ENCODE results near the gene GTF3C4.

Gene GTF3C4

DNA sequence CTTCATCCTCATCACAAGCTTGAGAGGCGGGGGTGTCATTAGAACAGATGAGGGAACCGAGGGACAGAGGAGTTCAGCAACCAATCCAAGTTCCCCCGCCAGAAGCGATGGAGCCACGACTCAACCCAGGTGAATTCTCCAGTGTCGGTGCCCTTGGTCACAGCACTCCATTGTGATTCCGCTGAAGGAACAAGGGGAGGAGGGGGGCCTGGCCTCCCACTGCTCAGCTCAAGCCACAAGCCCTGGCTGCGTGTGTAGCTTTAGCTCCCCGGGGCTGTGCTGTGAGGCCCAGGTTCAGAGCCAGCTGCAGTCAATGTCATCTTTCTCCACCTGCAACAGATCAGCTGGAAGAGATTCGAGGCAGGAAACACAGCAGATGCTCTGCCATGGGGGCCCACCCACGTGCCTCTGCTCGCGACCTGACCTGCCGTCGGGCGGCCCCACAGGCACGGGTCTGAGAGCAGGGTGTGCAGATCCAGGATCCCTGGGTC, 72.6 kb downstream of the GTF3C4 start:
- Histone ChIP-seq H3K36me3 (ENCODE audit: control insufficient read depth, insufficient read depth, low read length) (no peaks in the 10 kb centered on the region), H3K4me3 (replicated peaks; ENCODE audit: low read depth, low read length) (no peak overlapping the region), H3K27me3 (replicated peaks; ENCODE audit: control insufficient read depth, insufficient read depth, low read length) (peaks cover 1% of the 10 kb centered on the region)
- DNase-seq (ENCODE audit: extremely low read depth, insufficient read length) = no peak
- TF ChIP-seq, protein P1, sequence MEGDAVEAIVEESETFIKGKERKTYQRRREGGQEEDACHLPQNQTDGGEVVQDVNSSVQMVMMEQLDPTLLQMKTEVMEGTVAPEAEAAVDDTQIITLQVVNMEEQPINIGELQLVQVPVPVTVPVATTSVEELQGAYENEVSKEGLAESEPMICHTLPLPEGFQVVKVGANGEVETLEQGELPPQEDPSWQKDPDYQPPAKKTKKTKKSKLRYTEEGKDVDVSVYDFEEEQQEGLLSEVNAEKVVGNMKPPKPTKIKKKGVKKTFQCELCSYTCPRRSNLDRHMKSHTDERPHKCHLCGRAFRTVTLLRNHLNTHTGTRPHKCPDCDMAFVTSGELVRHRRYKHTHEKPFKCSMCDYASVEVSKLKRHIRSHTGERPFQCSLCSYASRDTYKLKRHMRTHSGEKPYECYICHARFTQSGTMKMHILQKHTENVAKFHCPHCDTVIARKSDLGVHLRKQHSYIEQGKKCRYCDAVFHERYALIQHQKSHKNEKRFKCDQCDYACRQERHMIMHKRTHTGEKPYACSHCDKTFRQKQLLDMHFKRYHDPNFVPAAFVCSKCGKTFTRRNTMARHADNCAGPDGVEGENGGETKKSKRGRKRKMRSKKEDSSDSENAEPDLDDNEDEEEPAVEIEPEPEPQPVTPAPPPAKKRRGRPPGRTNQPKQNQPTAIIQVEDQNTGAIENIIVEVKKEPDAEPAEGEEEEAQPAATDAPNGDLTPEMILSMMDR (IDR thresholded peaks at IDR 0.05; ENCODE audit: insufficient read depth, low read length, poor library complexity, severe bottlenecking) = no peak

DNA sequence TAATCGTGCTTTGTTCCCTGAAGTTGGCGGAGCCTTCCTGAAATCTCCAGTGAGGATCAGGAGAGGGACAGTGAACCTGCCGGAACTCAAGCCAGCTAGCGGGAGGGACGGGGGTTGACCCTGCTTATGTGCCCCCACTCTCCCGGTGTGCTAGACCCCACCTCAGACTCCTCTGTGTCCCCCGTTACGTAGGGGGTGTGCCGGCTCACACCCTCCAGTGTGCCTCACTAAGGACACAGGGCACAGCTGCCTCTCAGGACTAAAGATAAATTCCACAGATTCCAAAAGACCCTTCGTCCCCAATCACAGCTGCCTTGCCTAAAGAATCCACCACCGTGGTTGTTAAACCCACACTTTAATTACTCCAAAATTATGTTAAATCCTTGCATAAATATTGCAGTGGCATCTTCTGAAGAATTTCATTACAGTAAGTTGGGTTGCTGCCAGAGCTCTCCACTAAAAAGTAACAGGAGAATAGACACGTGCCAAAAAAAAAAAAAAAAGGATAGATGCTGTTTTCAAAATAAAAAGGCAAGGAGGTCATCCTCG, 73.7 kb downstream of the GTF3C4 start:
- DNase-seq (ENCODE audit: extremely low read depth, insufficient read length) = no peak
- peaks cover 1% of the 10 kb centered on the region for H3K27me3 ChIP-seq (replicated peaks; ENCODE audit: control insufficient read depth, insufficient read depth, low read length)
- H3K36me3 ChIP-seq (ENCODE audit: control insufficient read depth, insufficient read depth, low read length) = no peaks in the 10 kb centered on the region
- TF ChIP-seq, protein P1 (IDR thresholded peaks at IDR 0.05; ENCODE audit: insufficient read depth, low read length, poor library complexity, severe bottlenecking) = no peak
- H3K4me3 ChIP-seq (replicated peaks; ENCODE audit: low read depth, low read length) = no peak overlapping the region
